HTERT RPE-1 (cell line): ENCODE data around the gene R3HDM4.
"Not testable (repeated sequence)": the region's sequence is repeated elsewhere in the genome, so short reads cannot be mapped to it uniquely, and the experiment has no call there.

Experiments used
- in situ Hi-C: fragments of 300-500 bp; cut with MboI; formaldehyde crosslinking; loops from 4 replicates; pipeline ENCODE4 v1.14.3; 2020; ENCODE audit warnings: low sequenced_read_pairs

R3HDM4 gene

DNA sequence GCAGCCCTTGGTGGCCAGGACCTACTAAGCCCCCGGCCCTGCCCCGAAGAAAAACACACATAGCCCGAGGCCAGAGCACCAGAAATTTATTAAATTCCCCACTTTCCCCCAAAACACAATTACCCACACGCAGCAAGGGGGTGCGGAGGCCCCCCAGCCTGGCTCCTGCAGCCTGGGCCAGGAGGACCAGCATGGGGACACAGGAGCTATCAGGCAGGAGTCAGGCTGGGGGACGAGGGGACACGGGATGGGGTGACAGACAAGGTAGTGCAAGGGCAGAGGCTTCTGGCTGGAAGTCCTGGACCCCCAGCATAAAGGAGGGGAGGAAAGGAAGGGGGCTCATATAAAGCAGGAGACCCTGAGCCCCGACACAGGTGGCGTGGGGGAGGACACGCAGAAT, 16.6 kb downstream of the R3HDM4 start:
- in situ Hi-C loops, result no loop called here

DNA sequence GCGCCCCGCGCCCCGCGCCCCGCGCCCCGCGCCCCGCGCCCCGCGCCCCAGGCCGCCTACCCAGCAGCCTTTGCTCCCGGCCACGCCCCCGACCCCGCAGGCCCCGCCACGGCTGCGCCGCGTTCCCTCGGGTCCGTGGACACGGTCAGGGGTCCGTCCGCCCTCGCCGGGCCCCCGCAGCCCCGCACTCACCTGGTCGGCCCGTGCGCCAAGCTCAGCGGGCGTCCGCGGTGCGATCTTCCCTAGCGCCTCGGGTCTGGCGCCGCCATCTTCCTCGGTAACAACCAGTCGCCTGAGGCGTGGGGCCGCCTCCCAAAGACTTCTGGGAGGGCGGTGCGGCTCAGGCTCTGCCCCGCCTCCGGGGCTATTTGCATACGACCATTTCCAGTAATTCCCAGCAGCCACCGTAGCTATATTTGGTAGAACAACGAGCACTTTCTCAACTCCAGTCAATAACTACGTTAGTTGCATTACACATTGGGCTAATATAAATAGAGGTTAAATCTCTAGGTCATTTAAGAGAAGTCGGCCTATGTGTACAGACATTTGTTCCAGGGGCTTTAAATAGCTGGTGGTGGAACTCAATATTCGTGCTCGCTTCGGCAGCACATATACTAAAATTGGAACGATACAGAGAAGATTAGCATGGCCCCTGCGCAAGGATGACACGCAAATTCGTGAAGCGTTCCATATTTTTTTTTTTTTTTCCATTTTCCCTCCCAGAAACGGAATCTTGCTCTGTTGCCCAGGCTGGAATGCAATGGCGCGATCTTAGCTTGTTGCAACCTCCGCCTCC, 19.9 kb downstream of the R3HDM4 start, which contains the start of the genes MED16 and RNU6-9:
MED16 (minus strand) TSS at position 294 of the 796 bp plus-strand sequence. CDS start 2,056 bp downstream, outside the sequence.
RNU6-9 (plus strand) TSS at position 591 of the 796 bp plus-strand sequence.
- in situ Hi-C loops, result no loop called here

DNA sequence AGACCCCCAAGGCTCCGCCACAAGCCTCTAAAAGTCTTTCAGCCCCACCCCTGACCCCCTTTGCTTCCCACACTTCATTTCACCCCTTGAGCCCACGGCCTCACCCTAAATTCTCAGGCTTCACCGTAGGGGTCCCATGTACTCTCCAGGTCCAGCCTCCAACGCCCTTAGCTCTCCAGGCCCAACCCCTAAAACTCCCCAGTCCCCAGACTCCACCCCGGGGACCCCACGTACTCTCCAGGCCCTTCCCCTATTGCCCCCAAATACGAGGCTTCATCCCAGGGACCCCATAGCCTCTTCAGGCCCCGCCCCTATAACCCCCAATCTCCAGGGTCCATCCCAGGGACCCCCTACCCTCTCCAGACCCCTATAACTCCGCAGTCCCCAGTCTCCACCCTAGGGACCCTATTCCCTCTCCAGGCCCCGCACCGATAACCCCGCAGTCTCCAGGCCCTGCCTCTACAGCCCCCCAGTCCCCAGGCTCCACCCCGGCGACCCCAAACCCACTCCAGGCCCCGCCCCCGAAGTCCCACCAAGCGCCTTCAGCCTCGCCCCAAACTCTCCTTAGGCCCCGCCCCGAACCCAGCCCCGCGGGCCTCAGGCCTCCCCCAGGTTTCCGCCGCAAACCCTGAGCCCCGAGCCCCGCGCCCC, 20.7 kb downstream of the R3HDM4 start:
- in situ Hi-C loops, result no loop called here

DNA sequence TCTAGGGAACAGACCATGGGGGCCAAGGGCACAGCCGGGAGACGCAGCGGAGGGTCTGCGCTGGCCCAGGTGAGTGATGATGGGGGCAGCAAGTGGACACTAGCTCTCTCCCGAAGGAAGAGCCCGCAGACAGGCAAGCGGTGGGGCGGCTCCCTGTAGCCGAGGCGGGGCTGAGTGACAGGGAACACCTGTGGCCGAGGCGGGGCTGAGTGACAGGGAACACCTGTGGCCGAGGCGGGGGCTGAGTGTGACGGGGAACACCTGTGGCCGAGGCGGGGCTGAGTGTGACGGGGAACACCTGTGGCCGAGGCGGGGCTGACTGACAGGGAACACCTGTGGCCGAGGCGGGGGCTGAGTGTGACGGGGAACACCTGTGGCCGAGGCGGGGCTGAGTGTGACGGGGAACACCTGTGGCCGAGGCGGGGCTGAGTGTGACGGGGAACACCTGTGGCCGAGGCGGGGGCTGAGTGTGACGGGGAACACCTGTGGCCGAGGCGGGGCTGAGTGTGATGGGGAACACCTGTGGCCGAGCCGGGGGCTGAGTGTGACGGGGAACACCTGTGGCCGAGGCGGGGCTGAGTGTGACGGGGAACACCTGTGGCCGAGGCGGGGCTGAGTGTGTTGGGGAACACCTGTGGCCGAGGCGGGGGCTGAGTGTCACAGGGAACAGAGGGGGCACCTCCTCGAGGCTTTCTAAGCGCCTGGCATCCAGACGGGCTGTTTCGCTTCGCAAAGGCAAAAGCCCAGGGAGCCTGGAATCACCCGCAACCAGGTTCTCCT, 21.4 kb downstream of the R3HDM4 start:
- in situ Hi-C loops, result not testable (repeated sequence)

DNA sequence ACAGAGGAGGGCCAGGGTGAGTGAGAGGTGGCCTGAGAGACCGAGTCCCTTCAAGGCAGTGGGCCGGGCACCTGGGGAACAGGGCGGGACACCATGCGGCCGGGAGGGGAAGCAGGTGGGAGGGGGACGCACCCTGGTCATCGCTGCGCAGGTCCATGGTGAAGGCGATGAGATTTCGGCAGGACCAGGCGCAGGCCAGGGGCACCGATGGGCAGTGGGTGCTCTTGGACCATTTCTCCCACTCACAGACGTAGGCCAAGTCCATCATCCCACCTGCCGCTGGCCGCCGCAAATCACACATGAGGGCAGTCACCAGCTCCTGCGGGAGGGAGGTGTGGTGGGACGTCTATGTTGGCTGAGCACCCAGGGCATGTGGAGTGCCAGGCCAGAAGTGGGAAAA, 22.2 kb downstream of the R3HDM4 start:
- in situ Hi-C loops, result no loop called here

DNA sequence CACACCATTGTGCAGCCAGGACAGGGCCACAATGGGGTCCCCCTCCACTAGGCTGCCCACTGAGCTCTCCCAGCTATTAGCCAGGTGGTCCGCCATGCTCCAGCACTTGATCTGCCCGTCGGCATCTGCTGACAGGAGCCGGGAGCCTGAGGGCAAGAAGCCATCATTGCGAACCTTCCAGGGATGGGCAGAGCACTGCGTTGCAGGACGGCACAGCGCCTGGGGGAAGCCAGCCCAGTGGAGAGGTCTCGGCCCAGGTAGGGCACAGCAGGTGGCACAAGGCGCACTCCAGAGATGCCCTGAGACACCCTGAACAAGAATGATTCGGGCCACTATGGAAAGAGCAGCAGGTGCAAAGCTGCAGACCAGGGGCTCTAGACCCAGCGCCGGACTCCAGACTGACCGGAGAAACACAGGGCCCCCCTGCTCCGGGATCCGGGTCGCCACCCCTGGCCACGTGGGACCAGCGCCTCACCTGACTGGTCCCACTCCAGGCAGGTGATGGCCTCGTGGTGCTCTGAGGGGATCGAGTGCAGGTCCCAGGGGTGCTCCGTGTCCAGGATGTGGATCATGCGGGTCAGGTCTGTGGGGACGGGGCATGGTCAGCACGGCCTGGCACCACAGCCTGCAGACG, 23.2 kb downstream of the R3HDM4 start:
- in situ Hi-C loops, result no loop called here

DNA sequence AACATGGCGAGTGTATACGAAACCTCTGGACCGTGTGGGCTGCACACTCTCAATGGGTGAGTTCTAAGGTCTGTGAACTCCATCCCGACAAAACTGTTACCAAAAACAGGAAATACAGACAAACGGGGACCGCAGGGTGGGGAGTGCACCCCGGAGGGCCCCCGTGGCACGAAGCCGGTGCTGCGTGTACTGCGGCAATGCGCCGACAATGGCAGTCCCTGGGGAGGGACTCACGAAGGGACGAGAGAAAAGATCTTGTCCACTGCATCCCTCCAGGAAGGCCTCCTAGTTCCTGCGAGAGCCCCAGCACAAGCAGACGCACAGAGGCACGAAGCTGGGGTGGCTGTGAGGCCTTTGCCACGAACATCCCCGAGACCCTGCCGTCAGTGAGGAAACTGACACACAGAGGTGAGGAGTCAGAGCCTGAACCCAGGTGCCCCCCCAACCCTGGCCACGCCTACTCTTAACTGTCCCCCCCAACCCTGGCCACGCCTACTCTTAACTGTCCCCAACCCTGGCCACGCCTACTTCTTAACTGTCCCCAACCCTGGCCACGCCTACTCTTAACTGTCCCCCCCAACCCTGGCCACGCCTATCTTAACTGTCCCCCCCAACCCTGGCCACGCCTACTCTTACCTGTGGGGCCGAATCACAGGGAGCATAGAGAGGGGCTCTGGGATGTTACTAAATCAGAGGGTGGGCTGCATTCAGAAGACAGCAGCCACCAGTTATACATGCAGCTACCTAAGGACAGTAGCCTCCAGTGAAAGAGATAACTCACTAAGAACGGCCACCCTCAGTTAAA, 24.2 kb downstream of the R3HDM4 start:
- in situ Hi-C loops, result no loop called here

DNA sequence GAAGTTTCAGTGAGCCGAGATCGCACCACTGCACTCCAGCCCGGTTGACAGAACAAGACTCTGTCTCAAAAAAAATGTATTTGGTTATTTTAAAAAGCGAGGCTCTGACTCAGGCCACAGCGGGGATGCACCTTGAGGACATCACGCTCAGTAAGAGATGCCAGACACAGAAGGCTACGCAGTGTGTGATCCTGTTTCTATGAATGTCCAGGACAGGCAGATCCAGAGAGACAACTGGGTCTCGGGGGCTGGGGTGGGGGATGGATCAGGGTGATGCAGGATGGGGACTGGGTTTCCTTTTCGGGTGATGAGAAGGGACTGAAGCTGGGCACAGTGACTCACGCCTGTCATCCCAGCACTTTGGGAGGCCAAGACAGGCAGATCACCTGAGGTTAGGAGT, 25.4 kb downstream of the R3HDM4 start:
- in situ Hi-C loops, result no loop called here

DNA sequence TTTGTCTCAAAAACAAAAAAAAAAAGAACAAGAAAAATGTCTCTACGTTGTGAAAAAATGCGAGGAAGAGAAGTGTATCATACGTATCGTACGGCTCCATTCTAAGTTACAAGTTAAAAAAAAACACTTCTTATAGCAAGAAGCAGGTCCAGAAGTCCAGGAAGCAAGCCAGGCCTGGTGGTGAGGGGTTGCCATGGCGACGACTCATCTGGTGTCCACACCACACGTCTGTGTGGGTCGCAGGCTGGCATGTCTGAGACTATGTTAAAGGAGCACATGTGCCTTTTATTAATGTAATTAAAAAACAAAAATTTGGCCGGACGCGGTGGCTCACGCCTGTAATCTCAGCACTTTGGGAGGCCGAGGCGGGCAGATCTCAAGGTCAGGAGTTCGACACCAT, 25.9 kb downstream of the R3HDM4 start:
- in situ Hi-C loops, result no loop called here

DNA sequence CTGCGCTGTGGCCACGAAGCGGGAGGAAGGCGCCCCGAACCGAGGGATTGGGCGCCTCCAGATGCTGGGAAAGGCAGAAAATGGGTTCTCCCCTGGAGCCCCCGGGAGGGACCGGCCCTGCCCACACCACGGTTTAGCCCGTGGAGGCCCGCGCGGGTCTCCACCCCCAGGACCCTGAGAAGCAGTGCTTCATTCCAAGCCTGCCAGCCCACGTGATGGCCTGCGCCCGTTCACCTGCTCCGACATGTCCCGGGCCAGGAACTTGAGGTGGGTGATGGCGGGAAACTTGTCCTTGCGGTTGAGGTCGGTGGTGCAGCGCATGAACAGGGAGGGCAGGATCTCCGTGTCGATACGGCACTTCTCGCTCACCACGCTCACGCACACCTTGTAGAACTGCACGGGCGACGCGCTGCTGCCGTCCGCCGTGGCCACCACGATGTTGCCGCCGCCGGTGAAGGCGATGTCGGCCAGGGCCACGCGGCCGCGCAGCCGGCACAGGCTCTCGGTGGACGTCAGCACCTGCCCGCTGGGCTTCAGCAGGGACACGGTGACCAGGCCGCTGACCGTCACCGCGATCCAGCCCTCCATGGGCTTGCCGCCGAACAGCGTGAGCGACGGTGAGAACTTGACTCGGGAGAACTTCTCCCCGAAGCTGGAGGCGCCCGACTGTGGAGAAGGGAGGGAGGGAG, 27.3 kb downstream of the R3HDM4 start:
- in situ Hi-C loops, result no loop called here

DNA sequence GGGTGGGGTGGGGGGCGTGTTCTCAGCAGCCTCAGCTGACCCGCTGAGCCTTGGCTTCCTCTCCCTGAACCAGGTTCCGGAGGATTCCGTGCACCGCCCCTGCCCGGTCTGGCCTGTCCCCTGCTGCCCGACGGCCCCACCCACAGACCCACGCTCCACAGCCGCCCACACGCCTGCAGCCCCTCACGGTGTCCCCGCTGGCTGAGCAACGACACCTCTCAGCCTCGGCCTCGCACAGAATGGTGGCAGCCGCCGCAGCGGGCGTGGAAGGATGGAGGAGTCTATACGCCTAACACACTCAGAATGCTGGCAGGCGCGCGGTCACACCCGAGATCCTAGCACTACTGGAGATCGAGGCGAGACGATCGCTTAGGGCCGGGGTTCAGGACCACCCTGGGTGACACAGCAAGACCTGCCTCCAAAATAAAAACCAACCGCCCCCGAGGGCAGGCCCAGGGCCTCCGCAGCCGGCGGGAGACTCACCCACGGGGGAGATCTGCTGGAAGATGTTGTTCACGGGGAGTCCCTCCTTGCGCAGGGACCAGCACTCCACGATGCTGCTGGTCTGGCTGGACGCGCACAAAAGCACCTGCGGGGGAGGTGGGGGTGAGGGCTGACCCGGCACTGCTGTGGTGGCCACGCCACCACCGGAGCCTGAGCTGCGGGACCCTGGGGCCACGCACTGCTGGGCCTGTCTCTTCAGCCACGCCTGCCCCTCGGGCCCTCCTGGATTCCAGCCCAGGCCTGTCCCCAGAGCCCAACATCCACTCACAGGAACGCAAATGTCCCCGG, 28.4 kb downstream of the R3HDM4 start:
- in situ Hi-C loops, result no loop called here

DNA sequence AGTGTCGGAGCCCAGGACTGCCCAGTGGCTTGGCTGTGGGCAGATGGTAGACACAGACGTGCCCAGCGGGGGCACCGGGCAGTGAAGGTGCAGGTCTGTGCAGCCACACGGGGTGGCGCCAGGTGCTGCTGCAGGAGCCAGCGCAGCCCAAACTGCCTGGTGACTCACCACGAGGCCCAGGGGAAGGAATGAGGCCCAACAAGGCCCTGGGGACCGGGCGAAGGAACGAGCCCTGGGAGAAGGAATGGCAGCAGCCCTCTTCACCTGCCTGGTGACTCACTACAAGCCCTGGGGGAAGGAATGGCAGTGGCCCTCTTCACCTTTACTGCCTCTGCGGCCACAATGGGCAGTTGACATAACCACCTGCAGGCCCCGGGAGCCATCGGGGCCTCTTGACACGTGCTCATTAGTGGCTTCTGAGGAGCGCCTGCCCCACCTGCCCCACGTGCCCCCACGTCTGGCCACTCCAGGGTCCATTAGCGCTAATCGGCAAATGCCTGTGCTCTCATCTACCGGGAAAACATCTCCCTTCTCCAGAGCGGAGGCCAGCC, 29.3 kb downstream of the R3HDM4 start:
- in situ Hi-C loops, result no loop called here

DNA sequence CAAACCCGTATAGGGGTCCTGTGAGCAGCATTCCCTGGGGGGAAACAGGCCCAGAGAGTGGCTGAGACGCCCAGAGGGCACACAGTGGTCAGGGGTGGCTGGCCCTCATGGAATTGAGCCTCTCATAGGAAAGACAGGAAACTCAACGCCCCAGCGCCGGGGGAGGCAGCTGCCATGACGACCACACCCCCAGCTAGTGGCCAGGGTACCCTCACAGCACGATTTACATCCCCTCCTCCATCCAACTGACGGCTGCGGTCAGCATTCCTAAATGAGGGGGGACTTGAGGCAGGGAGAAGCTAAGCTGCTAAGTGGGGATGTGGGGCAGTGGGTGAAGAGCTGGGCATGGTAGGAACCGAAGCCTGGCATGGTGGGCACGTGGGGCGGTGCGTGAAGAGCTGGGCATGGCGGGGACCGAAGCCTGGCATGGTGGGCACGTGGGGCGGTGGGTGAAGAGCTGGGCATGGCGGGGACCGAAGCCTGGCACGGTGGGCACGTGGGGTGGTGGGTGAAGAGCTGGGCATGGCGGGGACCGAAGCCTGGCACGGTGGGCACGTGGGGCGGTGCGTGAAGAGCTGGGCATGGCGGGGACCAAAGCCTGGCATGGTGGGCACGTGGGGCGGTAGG, 30.0 kb downstream of the R3HDM4 start:
- in situ Hi-C loops, result no loop called here

DNA sequence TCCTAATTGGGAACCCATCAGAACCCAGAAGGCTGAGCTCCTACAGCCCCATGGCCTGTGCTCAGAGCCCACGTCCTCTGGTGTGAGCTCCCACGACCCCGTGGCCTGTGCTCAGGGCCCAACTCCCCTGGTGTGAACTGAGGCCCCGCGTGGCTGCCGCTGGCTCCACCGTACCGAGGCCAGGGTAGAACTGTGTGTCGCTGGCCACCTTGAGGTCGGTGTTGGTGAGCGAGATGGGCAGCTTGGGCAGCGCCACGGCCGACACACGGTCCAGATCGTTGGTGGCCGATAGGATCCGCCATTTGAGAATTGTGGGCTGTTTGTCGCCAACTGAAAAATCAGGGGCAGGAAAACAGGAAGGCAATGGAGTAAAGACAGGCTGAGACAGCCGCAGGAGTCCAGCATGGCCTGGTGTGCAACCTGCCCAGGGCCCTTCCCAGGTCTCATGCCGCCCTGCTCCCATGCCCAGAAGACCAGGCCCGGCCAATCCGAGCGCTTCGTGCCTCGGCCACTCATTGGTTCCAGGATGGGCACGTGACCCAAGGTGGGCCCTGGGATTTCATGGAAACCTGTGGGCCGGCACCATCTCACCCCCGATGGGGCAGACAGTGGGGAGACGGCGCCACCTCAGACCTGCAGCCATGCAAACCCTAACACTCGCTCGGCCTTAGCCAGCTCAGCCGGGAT, 31.5 kb downstream of the R3HDM4 start:
- in situ Hi-C loops, result no loop called here

DNA sequence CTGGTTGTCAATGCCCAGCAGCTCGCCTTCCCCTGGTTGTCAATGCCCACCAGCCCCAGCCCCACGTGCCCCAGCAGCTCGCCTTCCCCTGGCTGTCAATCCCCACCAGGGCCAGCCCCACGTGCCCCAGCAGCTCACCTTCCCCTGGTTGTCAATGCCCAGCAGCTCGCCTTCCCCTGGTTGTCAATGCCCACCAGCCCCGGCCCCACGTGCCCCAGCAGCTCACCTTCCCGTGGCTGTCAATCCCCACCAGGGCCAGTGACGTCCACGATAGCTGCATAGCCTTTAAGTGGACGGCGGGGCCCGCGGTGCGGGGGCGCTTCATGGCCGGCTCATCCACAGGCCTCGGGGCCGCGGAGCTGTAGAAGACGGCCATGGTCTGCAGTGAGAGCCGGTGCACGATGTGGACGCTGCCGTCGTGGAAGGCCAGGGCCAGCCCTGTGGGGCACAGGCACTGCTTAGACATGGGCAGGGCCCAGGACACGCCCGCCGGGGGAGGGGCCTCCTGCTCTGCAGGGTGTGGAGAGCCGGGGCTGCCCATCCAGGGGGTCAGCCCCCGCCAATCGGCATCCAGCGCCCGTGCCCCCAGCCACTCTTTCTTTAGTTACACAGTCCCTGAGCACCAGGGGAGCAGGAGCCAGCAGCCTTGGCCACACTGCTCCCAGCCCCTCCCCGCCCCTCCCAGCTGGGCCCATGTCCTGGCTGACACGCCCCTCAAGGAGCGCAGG, 33.1 kb downstream of the R3HDM4 start:
- in situ Hi-C loops, result no loop called here

DNA sequence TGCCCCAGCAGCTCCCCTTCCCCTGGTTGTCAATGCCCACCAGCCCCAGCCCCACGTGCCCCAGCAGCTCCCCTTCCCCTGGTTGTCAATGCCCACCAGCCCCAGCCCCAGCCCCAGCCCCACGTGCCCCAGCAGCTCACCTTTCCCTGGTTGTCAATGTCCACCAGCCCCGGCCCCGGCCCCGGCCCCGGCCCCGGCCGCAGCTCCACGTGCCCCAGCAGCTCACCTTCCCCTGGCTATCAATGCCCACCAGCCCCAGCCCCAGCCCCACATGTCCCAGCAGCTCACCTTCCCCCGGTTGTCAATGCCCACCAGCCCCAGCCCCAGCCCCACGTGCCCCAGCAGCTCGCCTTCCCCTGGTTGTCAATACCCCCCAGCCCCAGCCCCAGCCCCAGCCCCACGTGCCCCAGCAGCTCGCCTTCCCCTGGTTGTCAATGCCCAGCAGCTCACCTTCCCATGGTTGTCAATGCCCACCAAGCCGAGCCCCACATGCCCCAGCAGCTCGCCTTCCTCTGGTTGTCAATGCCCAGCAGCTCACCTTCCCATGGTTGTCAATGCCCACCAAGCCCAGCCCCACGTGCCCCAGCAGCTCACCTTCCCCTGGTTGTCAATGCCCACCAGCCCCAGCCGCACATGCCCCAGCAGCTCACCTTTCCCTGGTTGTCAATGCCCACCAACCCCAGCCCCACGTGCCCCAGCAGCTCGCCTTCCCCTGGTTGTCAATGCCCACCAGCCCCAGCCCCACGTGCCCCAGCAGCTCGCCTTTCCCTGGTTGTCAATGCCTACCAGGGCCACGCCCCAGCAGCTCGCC, 34.1 kb downstream of the R3HDM4 start:
- in situ Hi-C loops, result not testable (repeated sequence)
